Mucosa of descending colon (tissue), 3 donors: ENCODE results near the gene CST6. TPM values are rescaled to one million over a fixed set of nuclear protein-coding genes. Genes with fewer than 3 reads are reported as not detected.

Source experiments
- ATAC-seq: fragments of 200-7000 bp; cut with Tn5 transposase; one replicate; pipeline ENCODE4 v1.9.1; 2020; ENCODE audit warnings: mild to moderate bottlenecking, moderate library complexity
- DNase-seq, 3 donors: peaks; one replicate each; pipeline ENCODE4 v3.0.0-alpha.2; 2020
- H3K36me3 ChIP-seq: fragments of 200-600 bp; one replicate; pipeline ENCODE4 v1.8.0; 2021; ENCODE audit warnings: low read depth, mild to moderate bottlenecking
- H3K4me1 ChIP-seq: fragments of 200-600 bp; one replicate; pipeline ENCODE4 v1.8.0; 2021; ENCODE audit warnings: low read depth, mild to moderate bottlenecking
- H3K4me3 ChIP-seq: fragments of 200-600 bp; one replicate; pipeline ENCODE4 v1.8.0; 2021; ENCODE audit warnings: mild to moderate bottlenecking
- H3K9me3 ChIP-seq: fragments of 200-600 bp; one replicate; pipeline ENCODE4 v1.8.0; 2021; ENCODE audit warnings: mild to moderate bottlenecking
- CTCF ChIP-seq: fragments of 200-600 bp; IDR thresholded peaks from one replicate; pipeline ENCODE4 v1.8.0; 2022; ENCODE audit warnings: antibody characterized with exemption, mild to moderate bottlenecking
- intact Hi-C, 2 donors: fragments of 100-400 bp; cut with DNase I in 1 of 2; cut with micrococcal nuclease in 1 of 2; formaldehyde crosslinking; loops; one replicate each; pipeline versions ENCODE4 v1.11.0 to v1.11.1; 2022; cut with DNase I, micrococcal nuclease
- long read RNA-seq, 2 donors: library from polyadenylated mRNA; unstranded; transcript quantifications; one replicate each; pipeline ENCODE4 v2.0.0, GENCODE V29; 2019 to 2021
- total RNA-seq, 3 donors: library from RNA; stranded (reverse); fragmentation: NEBNext Ultra II Directional in 2 of 3; extraction: Animal tissue kit (Norgen Biotek cat#: 25700) in 2 of 3; gene quantifications; one replicate each; pipeline versions ENCODE4 v1.2.1 to v1.2.4, GENCODE V29; 2021 to 2023
- donor health status: DM: no; HTN: no; CAD: no; lungs with moderate emphysema.
- donor health status: DM: no; HTN: no; CAD: no.
- donor health status: DM: no; HTN: yes; CAD: no.

CST6 gene
- total RNA-seq = not detected
- long read RNA-seq, donor 1 = 0 reads
- long read RNA-seq, donor 2 = 0 reads

GRCh38 chr11:66011785-66012303 is at the start of gene CST6:
Gene CST6 (plus strand): TSS chr11:66012008. CDS start chr11:66012045, 37 bp downstream.
- Histone ChIP-seq H3K9me3 (no peaks in the 10 kb centered on the region), H3K36me3 (no peaks in the 10 kb centered on the region), H3K4me3 (no peak within 1 kb of the TSS), H3K4me1 (peaks cover 5% of the 10 kb centered on the region)
- intact Hi-C loops = no loop called here
- ATAC-seq (peak; percentile 18), DNase-seq (peak in 1 of 3 donors; percentile 54)
- no peak for TF ChIP-seq CTCF

DNA sequence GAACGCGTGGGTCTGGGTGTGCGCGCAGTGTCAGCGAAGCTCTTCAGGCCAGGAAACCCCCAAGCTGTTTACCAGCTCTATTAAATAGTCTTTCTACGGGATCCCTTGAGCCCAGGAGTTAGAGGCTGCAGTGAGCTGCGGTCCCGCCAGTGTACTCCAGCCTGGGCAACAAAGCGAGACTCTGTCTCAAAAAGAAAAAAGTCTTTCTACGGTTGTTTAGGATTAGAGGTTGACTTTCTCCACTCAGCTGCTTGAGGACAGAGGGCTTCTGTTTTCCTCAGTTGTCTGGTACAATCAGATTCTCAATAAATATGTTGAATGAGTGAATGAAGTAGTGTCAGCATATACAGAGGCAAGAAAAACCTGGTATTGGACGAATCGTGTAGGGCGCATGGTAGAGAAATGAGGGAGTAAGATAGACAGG is 49.7 kb upstream of the CST6 start:
- Histone ChIP-seq H3K4me3 (peak overlapping the region; percentile 99), H3K4me1 (peaks cover 16% of the 10 kb centered on the region), H3K9me3 (no peaks in the 10 kb centered on the region), H3K36me3 (peaks cover 14% of the 10 kb centered on the region)
- no peak for DNase-seq
- intact Hi-C loops = no loop called here
- TF ChIP-seq CTCF = no peak
- ATAC-seq = peak; percentile 6

DNA sequence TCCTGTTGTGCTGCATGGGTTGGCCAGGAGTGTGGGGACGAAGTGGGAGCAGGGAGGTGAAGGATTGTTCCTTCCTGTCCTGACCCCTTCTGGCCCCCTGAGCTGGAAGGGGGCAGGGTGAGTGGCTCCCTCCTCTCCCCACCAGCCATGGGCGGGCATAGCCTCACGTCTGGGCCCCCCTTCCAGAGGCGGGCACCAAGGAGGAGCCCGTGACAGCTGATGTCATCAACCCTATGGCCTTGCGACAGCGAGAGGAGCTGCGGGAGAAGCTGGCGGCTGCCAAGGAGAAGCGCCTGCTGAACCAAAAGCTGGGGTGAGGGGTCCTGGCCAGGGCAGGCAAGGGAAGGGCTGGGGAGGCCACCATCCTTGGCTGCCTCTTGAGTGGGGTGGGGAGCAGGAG is 46.9 kb upstream of the CST6 start:
- no peaks in the 10 kb centered on the region for H3K9me3 ChIP-seq
- intact Hi-C loops = no loop called here
- peaks cover 14% of the 10 kb centered on the region for H3K36me3 ChIP-seq
- TF ChIP-seq CTCF = no peak
- no peak for ATAC-seq
- H3K4me3 ChIP-seq = no peak overlapping the region
- peaks cover 16% of the 10 kb centered on the region for H3K4me1 ChIP-seq
- no peak for DNase-seq

- ATAC-seq (no peak), DNase-seq (no peak)
- no peak for TF ChIP-seq CTCF
- Histone ChIP-seq H3K9me3 (no peaks in the 10 kb centered on the region), H3K4me3 (no peak overlapping the region), H3K4me1 (peaks cover 16% of the 10 kb centered on the region), H3K36me3 (peaks cover 14% of the 10 kb centered on the region)
- intact Hi-C loops = no loop called here
These were observed 45.6 kb upstream of the CST6 start for GRCh38 chr11:65965986-65966762.

DNA sequence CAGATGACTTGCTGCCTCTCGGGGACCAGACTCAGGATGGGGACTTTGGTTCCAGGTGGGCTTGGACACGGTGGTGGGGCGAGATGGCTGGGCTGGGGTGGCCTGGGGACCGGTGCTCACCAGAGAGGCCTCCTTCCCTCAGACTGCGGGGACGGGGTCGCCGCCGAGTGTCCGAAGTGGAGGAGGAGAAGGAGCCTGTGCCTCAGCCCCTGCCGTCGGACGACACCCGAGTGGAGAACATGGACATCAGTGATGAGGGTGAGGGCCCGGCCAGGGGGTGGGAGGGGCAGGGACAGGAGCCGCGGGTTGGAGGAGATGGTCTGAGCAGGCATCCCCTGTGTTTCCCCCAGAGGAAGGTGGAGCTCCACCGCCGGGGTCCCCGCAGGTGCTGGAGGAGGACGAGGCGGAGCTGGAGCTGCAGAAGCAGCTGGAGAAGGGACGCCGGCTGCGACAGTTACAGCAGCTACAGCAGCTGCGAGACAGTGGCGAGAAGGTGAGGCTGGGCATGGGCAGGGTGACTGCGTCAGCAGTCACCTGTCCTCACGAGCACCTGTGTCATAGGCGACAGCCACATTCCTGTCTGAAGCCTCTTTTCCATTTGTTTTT is 44.4 kb upstream of the CST6 start:
- no peak for TF ChIP-seq CTCF
- Histone ChIP-seq H3K36me3 (peaks cover 14% of the 10 kb centered on the region), H3K4me3 (no peak overlapping the region), H3K4me1 (peaks cover 12% of the 10 kb centered on the region), H3K9me3 (no peaks in the 10 kb centered on the region)
- ATAC-seq (no peak), DNase-seq (no peak)
- intact Hi-C loops = no loop called here
